KG1 (cell line): ENCODE measurements around the gene DNAAF1.
"Not testable (repeated sequence)": the region's sequence is repeated elsewhere in the genome, so short reads cannot be mapped to it uniquely, and the experiment has no call there.

Source experiments
- DNase-seq: peaks from one replicate; lab custom pipeline; 2025; lab: John Stamatoyannopoulos, UW

The DNAAF1 gene

DNA sequence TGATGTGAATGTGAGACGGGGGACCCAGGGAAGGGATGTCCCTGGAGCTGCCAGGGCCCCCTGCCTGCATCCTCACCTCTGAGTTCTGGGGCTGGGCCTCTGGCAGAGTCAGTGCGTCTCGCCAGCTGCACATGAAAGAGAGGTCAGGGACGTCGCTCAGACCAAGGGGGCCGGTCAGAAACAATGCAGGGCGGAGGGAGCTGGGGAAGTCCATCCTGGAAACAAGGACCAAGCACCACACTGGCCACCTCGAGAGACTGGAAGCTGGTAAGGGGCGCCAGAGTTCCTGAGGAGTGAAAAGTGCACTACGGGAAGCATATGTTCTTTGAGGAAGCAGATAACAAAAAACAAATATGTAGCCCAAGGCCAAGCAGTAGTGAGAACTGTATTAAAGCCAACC is 39.7 kb downstream of the DNAAF1 start:
- DNase-seq = no peak

DNA sequence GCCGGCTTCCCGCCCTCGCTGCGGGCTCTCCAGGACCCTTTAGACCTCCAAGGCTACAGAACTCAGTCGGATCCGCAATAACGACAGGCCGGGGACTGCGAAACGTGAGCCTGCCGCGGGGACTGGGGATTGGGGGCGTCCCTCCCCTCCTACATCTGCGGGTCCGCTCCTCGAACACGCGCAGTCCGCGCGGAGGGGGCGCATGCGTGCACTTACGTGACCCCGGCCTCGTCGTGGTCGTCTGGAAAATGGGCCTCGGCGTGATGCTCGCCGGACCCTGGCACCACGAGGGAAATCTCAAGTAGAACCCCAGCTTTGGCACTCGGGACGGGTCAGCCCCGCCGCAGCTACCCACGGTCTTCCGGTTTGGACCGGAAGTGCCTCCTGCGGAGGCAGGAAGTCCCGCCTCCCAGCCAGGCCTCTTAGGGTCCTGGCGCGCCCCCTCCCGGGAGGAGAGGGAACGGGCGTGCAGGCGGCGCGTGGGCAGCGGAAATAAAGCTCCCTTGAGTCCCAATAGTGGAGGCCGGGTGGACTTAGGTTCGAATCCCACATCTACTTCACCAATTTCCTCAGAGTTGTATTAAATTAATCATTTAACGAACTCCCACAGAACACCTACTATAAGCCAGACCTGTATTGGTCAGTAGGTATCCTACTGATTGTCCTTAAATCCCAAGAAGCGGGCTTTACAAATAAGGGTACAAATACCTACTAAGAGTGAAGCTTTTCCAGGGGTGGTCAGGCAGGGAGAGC is 41.8 kb downstream of the DNAAF1 start, which contains the start of gene TAF1C:
Gene TAF1C, minus strand, starts transcription at position 373 of the 753 bp plus-strand sequence. CDS start 2,069 bp downstream, outside the sequence.
- DNase-seq = peak; percentile 93

GRCh38 chr16:84190731-84191388 is 45.8 kb downstream of the DNAAF1 start, which contains the start of gene ADAD2:
TSS of gene ADAD2 (plus strand) at chr16:84191157. CDS start at chr16:84191231, 74 bp downstream.
- no peak for DNase-seq

DNA sequence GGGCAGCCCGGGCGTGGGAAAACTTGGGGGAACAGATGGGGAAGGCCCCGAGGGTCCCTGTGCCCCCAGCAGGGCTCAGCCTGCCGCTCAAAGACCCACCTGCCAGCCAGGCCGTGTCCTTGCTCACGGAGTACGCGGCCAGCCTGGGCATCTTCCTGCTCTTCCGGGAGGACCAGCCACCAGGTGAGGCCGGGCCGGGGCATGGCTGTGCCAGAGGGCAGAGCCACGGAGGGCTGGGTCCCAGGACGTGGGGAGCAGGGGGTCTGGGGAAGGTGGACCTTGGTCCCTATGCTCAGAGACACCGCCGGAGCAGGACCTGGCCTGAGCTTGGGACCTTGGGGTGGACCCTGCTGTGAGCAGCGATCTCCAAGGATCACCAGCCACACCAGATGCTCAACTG is 46.4 kb downstream of the DNAAF1 start:
- no peak for DNase-seq

- no peak for DNase-seq
These were observed 48.4 kb downstream of the DNAAF1 start for GRCh38 chr16:84193480-84193879.

GRCh38 chr16:84194018-84194417 is 48.9 kb downstream of the DNAAF1 start:
- no peak for DNase-seq

GRCh38 chr16:84194470-84195200 is 49.5 kb downstream of the DNAAF1 start:
- DNase-seq = no peak

DNA sequence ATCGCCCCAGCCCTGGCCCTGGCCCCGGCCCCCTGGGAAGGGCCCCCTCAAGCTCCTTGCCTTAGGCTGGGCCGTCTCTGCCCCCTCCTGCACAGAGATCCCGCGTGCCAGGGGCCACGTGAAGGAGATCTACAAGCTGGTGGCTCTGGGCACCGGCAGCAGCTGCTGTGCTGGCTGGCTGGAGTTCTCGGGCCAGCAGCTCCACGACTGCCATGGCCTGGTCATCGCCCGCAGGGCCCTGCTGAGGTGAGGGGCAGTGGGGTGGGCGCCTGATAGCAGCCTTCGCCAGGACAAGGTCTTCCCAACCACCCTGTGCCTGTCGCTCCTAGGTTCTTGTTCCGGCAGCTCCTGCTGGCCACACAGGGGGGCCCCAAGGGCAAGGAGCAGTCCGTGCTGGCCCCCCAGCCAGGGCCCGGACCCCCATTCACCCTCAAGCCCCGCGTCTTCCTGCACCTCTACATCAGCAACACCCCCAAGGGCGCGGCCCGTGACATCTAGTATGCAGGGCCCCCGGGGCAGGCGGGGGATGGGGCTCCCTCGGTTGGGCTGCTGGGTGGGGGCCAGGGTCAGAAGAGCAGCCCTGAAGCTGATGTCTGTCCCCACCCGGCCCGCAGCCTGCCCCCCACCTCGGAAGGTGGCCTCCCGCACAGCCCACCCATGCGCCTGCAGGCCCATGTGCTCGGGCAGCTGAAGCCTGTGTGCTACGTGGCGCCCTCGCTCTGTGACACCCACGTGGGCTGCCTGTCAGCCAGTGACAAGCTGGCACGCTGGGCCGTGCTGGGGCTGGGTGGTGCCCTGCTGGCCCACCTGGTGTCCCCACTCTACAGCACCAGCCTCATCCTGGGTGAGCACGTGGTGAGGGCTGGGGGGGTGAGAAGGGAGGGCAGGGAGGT is 50.3 kb downstream of the DNAAF1 start:
- no peak for DNase-seq

- DNase-seq = no peak
These were observed 51.0 kb downstream of the DNAAF1 start for GRCh38 chr16:84196101-84196500.

GRCh38 chr16:84196727-84197394 is 51.8 kb downstream of the DNAAF1 start:
- DNase-seq = no peak

DNA sequence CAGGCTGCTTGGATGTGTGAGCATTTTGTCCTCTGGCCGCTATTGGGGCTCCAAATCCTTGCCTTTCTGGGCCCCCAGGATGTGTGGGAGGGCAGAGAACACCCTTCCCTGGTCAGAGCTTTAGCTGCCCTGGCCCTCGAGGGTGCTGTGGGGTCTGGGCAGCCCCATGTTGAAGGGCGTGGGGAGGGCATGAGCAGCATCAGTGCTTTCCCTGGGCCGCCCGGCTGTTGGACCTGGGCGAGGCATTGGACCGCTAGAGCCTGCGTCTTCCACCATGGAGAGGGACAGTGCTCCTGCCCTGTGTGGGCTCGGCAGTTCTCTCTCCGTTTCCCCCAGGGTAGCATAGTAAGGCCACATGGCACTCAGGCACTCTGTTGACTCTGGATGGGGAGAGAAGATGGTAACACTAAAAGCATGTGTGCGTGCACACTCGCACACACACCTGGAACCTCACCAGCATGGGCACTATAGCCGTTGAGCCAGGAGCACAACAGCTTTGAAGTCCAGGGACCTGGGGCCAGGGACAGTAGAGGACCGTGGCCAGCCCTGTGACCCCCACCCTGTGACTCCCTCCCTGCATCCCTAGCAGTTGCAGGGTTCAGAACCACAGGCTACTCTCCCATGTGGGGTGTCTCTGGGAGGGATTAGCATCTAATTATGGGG is 52.5 kb downstream of the DNAAF1 start:
- no peak for DNase-seq

- DNase-seq = no peak
These were observed 53.3 kb downstream of the DNAAF1 start for GRCh38 chr16:84198401-84198800.

- no peak for DNase-seq
These were observed 54.0 kb downstream of the DNAAF1 start for GRCh38 chr16:84199097-84199496.

- no peak for DNase-seq
These were observed 54.8 kb downstream of the DNAAF1 start for GRCh38 chr16:84199861-84200260.

DNA sequence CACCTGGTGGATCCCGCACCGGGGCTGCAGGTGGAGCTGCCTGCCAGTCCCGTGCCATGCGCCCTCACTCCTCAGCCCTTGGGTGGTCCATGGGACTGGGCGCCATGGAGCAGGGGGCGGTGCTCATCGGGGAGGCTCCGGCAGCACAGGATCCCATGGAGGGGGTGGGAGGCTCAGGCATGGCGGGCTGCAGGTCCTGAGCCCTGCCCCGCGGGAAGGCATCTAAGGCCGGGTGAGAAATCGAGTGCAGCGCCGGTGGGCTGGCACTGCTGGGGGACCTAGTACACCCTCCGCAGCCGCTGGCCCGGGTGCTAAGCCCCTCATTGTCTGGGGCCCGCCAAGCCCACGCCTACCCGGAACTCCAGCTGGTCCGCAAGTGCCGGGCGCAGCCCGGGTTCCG is 59.4 kb downstream of the DNAAF1 start:
- not testable (repeated sequence) for DNase-seq

DNA sequence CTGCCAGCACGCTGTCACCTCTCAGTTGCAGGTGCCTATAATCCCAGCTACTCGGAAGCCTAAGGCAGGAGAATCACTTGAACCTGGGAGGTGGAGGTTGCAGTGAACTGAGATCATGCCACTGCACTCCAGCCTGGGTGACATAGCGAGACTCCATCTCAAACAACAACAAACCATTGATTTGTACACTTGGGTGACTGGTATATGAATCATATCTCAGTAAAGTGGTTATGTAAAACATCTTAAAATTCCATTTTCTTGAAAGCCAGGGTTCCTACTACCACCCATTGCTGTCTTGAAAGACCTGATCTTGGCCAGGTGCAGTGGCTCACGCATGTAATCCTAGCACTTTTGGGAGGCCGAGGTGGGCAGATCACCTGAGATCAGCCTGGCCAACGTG is 60.0 kb downstream of the DNAAF1 start:
- DNase-seq = not testable (repeated sequence)

DNA sequence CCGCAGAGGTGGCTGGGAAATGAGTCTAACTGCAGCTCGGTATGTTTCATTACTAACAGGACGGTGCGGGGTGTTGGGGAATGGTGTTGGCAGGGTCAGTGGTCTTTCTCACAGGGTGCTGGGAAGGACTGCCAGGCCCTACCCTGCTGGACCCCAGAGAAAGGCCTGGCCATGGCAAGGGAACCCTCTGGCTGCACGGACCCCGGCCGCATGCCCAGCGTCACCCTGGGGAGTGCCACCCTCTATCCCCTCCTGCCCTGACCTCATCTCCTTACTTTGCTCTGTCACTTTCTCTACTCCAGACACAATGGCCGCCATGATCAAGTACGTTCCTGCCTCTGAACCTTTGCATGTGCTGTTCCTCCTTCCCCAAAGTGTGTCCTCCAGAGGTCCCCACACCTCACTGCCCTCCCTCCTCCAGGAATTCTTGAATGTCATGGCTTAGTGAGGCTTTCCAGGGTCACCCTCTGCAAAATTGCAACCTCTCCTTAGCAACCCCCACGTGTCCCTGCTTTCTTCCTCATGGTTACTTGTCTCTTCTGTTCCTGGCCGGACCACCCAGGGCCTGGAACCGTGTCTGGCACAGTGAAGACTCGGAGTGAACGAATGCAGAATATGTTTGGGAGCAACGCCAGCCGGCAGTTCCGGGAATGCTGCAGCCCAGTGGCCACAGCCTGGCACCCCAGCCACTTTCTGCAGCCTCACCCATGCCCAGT is 61.0 kb downstream of the DNAAF1 start:
- no peak for DNase-seq

DNA sequence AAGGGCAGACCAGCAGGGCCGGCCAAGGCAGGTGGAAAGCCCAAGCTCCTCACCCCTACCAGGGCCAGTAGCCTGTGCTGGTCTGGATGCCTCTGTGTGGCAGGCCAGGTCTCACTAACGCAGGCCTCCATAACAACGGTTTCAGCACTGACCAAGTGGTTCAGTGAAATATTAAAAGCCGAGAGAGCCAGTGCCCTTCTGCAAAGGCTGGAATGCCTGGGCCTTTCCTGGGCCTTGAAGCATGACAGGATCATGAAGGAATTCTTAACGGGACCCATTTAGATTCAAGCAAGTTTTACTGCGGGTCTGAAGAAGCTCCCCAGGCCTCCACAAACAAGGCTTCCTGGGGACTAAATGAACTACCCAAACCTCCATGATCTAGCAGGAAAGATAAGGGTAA is 62.1 kb downstream of the DNAAF1 start:
- no peak for DNase-seq

GRCh38 chr16:84207879-84208278 is 62.8 kb downstream of the DNAAF1 start:
- no peak for DNase-seq

GRCh38 chr16:84209989-84210388 is 64.9 kb downstream of the DNAAF1 start:
- DNase-seq = no peak
